HG03108 (cell line): ENCODE measurements around the gene LTO1.
"Not testable (repeated sequence)": the region's sequence is repeated elsewhere in the genome, so short reads cannot be mapped to it uniquely, and the experiment has no call there.

ENCODE experiments used
- ATAC-seq: cut with Tn5 transposase; IDR thresholded peaks from one replicate; pipeline ENCODE4 v1.9.1; 2021; ENCODE audit warnings: moderate library complexity; ENCODE audit not compliant: unreplicated experiment

The LTO1 gene

DNA sequence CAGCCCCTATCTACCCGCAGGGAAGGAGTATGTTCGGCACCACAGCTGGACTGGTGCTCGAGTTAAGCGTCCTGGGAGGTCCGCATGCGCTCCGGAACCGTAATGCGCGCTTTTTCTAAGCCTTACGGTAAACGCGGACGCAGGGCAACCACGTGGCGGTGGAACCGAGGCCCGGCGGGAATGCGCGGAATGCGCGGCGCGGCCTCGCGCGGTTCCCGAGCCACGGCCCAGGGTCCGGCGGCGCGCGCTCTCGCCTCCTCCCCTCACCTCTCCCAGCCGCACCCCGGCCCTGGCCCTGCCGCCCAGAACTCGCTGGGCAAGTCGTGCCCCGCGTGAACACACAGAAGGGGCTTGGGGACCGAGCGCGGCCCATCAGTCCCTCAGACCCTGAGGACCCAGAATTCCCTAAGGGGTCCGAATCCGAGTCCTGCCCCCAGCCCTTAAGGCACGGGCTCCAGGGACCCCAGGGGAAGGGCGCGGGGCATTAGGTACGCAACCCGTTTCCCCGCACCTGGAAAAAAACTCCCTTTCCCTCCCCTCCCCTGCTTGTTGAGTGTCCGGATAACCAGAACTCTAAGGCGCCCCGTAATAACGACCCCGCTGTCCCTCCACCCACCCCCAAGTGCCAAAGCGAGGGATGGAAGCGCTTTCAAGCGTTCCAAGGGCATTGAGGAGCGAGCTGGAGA is 38.5 kb downstream of the LTO1 start:
- no peak for ATAC-seq

DNA sequence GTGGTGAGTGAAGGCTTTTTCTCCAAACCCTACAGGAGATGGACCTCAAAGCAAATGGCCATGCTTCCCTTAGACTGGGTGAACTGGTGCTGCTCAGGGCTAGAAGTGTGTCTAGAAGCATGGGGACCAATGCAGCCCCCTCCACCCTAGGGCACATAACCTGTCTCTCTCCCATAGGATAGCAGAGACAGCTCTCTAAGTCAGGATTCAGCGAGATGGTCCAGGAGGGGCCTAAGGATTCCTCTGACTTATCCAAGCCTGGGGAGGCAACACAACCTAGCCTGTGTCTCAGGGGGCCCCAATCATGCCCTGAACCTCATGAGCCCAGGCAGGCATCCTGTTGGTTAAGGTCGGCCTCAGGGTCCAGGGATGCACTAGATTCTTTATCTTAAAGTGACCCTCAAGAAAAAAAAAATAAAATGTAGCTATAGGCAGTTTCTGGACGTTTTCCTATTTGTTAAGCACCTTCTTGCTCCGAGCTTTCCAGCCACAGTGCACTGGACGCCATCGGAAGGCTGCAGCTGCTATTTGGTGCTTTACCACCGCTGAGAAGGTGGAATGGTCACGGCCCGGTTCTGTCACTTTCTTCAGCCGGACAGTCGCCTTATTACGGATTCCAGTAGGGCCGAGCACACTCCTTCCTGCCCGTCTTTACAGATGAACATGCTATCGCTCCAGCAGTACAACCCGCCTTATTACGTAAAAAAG is 39.2 kb downstream of the LTO1 start:
- no peak for ATAC-seq

GRCh38 chr11:69635195-69635594 is 40.0 kb downstream of the LTO1 start:
- no peak for ATAC-seq

DNA sequence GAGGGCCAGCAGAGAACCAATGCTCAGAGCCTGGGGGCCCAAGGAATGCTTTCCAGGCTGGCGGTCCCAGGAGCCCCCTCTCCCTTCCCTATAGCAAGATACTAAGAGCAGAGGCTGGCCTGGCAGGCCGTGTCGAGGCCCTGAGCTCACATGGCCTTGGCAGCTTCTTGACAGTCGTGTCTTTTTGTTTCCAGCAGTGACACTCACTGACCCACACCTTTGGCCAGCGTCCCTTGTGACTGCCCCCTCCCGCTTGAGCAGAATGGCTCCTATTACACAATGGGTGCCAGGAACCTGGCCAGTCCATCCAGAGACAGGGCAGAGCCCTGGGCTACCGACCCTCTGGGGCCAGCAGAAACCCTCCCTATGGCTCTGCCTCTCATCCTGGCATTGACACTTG is 40.6 kb downstream of the LTO1 start:
- ATAC-seq, result no peak

- no peak for ATAC-seq
These were observed 41.1 kb downstream of the LTO1 start for GRCh38 chr11:69634069-69634468.

DNA sequence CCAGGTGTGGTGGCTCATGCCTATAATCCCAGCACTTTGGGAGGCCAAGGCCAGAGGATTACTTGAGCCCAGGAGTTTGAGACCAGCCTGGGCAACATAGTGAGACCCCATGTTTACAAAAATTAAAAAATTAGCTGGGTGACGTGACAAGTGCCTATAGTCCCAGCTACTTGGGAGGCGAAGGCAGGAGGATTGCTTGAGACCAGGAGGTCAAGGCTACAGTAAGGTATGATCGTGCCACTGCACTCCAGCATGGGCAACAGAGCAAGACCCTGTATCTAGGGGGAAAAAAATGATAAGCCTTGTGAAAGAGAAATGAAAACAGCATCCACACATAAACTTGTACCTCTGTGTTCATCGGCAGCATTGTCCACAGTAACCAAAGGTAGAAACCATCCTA is 42.3 kb downstream of the LTO1 start:
- no peak for ATAC-seq

GRCh38 chr11:69630424-69630823 is 44.7 kb downstream of the LTO1 start:
- no peak for ATAC-seq

DNA sequence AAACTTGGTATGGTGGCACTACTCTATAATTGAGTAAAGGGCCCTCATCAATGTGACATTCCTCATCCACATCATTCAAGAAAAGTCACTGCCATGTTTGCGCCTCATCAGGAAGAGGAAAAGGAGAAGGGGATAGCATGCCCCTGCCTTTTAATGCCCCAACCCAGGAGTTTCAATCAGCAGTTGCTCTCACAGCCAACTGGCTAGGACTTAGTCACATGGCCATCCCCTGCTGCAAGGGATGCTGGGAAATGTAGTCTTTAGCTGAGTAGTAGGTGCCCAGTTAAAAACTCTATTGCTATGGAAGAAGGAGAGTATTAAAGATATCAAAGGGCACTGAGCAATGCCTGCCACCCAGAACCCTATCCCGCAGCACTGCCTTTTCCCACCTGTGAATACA is 45.1 kb downstream of the LTO1 start:
- no peak for ATAC-seq

- ATAC-seq, result no peak
These were observed 47.6 kb downstream of the LTO1 start for GRCh38 chr11:69627551-69627950.

DNA sequence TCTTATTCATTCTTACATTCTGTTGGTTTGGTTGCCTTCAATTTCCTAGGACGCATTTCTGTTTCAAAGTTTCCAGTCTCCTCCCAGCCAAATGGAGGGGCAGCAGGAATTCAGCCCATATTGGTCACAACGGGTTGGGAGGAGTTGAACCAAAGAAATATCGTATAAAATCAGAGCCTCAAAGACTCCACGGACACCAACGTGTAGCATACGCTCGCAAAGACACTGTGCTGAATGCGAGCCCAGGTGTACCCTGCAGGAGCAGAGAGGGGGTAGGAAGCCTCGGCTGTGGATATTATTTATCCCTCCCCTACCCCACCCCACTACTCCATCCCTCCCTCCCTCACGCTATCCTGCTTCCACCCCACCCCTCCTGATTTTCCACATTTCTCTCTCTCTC is 49.7 kb downstream of the LTO1 start:
- no peak for ATAC-seq

DNA sequence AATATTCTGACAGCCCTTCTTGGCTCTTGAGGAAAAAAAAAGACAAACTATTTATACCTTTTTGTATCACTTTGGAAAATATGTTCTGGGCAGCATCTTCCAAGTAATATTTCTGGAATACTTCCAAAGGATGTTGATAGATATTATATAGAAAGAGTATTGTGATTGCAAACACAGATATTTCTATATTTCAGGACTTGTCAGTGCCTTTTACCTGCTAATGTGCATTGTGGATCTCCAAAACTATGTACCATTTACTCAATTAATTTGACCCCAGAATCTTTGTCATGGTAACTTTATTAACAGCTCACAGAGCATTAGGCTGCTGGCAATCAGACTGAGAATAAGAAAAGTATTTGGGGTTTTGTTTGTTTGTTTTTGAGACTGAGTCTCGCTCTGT is 50.9 kb downstream of the LTO1 start:
- no peak for ATAC-seq

GRCh38 chr11:69622097-69622681 is 53.0 kb downstream of the LTO1 start:
- ATAC-seq, result not testable (repeated sequence)

DNA sequence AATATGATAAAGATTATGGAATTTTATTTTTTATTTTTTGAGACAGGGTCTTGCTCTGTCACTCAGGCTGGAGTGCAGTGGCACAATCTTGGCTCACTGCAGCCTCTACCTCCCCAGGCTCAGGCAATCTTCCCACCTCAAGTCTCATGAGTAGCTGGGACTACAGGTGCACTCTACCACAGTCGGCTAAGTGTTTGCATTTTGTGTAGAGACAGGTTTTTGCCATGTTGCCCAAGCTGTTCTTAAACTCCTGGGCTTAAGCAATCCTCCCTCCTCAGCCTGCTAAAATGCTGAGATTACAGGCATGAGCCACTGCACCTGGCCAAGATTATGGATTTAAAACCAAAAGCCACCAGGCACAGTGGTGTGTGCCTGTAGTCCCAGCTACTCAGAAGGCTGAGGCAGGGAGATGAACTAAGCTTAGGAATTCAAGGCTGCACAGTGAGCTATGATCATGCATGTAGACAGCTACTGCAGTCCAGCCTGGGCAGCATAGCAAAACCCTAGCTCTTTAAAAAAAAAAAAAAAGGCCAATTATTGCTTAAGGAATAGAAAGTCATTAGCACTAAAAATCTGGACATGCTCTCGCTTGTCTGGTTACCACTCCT is 54.4 kb downstream of the LTO1 start:
- no peak for ATAC-seq

GRCh38 chr11:69618237-69618636 is 56.9 kb downstream of the LTO1 start:
- no peak for ATAC-seq

DNA sequence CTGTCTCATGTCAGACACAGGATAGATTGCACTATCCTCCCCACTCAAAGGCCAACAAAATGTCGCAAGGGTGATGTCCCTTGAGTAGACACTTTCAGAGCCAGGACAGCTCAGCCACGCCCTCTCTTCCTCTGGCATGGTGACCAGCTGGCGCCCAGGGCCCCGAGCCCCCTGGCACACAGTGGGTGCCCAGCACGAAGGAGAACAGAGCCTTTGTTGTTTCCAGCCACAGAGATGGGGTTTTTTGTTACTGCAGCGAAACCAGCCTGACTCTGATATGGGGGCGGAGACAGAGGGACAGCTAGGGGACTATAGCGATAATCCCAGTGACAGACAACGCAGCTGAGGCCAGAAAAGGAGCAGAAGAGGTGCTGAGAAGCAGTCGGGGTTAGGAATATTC is 57.5 kb downstream of the LTO1 start:
- ATAC-seq, result no peak

- no peak for ATAC-seq
These were observed 57.9 kb downstream of the LTO1 start for GRCh38 chr11:69617220-69617619.
